ENCODE data around the gene PTPRK. TPM values are rescaled to one million over a fixed set of nuclear protein-coding genes. Genes with fewer than 3 reads are reported as not detected.

Gene PTPRK
- total RNA-seq, 1 experiment from 2014 or later, result 265 TPM

- H3K9me3 Mint-ChIP-seq (ENCODE audit: low read depth, unreplicated experiment), result no peaks in the 10 kb centered on the region
- H3K27ac Mint-ChIP-seq (ENCODE audit: unreplicated experiment), result peak overlapping the region; percentile 92
- intact Hi-C loops (cut with micrococcal nuclease; ENCODE audit: unreplicated experiment), result loop anchor here (5.0 to 10.0 kb wide), 5 partner anchors 34 to 782 kb away; no protein-coding TSS in a partner anchor
- no peak for DNase-seq
- peak overlapping the region; percentile 100 for H3K4me3 Mint-ChIP-seq (ENCODE audit: low read depth, unreplicated experiment)
- CTCF ChIA-PET, result interaction anchor here (0.5 to 2.7 kb wide), 13 partner anchors 8 to 214 kb away, joined by 3 to 8 read pairs (median 4); no protein-coding TSS in a partner anchor
- H3K4me1 Mint-ChIP-seq (ENCODE audit: low read depth, unreplicated experiment), result peaks cover 50% of the 10 kb centered on the region
- peaks cover 72% of the 10 kb centered on the region for H3K36me3 Mint-ChIP-seq (ENCODE audit: insufficient read depth, unreplicated experiment)
- TF ChIP-seq CTCF (IDR thresholded peaks at IDR 0.05; ENCODE audit: unreplicated experiment), result peak; percentile 28
- H3K27me3 Mint-ChIP-seq (ENCODE audit: unreplicated experiment), result no peaks in the 10 kb centered on the region
- no TSS peak for BruUV-seq (replicated peaks)
Observed at GRCh38 chr6:128516514-128516898, 3.9 kb downstream of the PTPRK start.

GRCh38 chr6:128515550-128516513 is 4.6 kb downstream of the PTPRK start:
- Mint-ChIP-seq H3K4me1 (ENCODE audit: low read depth, unreplicated experiment) (peaks cover 56% of the 10 kb centered on the region), H3K27me3 (ENCODE audit: unreplicated experiment) (no peaks in the 10 kb centered on the region), H3K9me3 (ENCODE audit: low read depth, unreplicated experiment) (no peaks in the 10 kb centered on the region), H3K36me3 (ENCODE audit: insufficient read depth, unreplicated experiment) (peaks cover 73% of the 10 kb centered on the region), H3K27ac (ENCODE audit: unreplicated experiment) (peak overlapping the region; percentile 92), H3K4me3 (ENCODE audit: low read depth, unreplicated experiment) (peak overlapping the region; percentile 100)
- CTCF ChIA-PET, result interaction anchor here (0.5 to 2.7 kb wide), 10 partner anchors 8 to 182 kb away, joined by 3 to 8 read pairs (median 4); no protein-coding TSS in a partner anchor
- intact Hi-C loops (cut with micrococcal nuclease; ENCODE audit: unreplicated experiment), result loop anchor here (2.0 to 10.0 kb wide), 7 partner anchors 25 to 781 kb away; no protein-coding TSS in a partner anchor
- DNase-seq, result no peak
- BruUV-seq (replicated peaks), result no TSS peak
- no peak for TF ChIP-seq CTCF (IDR thresholded peaks at IDR 0.05; ENCODE audit: unreplicated experiment)

GRCh38 chr6:128513878-128514277 is 6.5 kb downstream of the PTPRK start:
- no peak for TF ChIP-seq CTCF (IDR thresholded peaks at IDR 0.05; ENCODE audit: unreplicated experiment)
- Mint-ChIP-seq H3K4me1 (ENCODE audit: low read depth, unreplicated experiment) (peaks cover 73% of the 10 kb centered on the region), H3K36me3 (ENCODE audit: insufficient read depth, unreplicated experiment) (peaks cover 62% of the 10 kb centered on the region), H3K27me3 (ENCODE audit: unreplicated experiment) (no peaks in the 10 kb centered on the region), H3K9me3 (ENCODE audit: low read depth, unreplicated experiment) (no peaks in the 10 kb centered on the region), H3K27ac (ENCODE audit: unreplicated experiment) (peak overlapping the region; percentile 95), H3K4me3 (ENCODE audit: low read depth, unreplicated experiment) (peak overlapping the region; percentile 61)
- no TSS peak for BruUV-seq (replicated peaks)
- no peak for DNase-seq
- intact Hi-C loops (cut with micrococcal nuclease; ENCODE audit: unreplicated experiment), result loop anchor here (2.0 to 10.0 kb wide), 5 partner anchors 23 to 779 kb away; no protein-coding TSS in a partner anchor
- CTCF ChIA-PET, result interaction anchor here (1.6 kb wide), 2 partner anchors 14 to 186 kb away, joined by 4 to 5 read pairs; no protein-coding TSS in a partner anchor

GRCh38 chr6:128512296-128512695 is 8.1 kb downstream of the PTPRK start:
- CTCF ChIA-PET, result interaction anchor here (0.8 to 1.6 kb wide), 2 partner anchors 13 to 61 kb away, joined by 3 to 4 read pairs; no protein-coding TSS in a partner anchor
- H3K4me3 Mint-ChIP-seq (ENCODE audit: low read depth, unreplicated experiment), result peak overlapping the region; percentile 61
- peak overlapping the region; percentile 95 for H3K27ac Mint-ChIP-seq (ENCODE audit: unreplicated experiment)
- peaks cover 81% of the 10 kb centered on the region for H3K4me1 Mint-ChIP-seq (ENCODE audit: low read depth, unreplicated experiment)
- no peaks in the 10 kb centered on the region for H3K9me3 Mint-ChIP-seq (ENCODE audit: low read depth, unreplicated experiment)
- BruUV-seq (replicated peaks), result no TSS peak
- intact Hi-C loops (cut with micrococcal nuclease; ENCODE audit: unreplicated experiment), result loop anchor here (5.0 to 10.0 kb wide), 3 partner anchors 90 to 777 kb away; no protein-coding TSS in a partner anchor
- H3K36me3 Mint-ChIP-seq (ENCODE audit: insufficient read depth, unreplicated experiment), result peaks cover 50% of the 10 kb centered on the region
- no peaks in the 10 kb centered on the region for H3K27me3 Mint-ChIP-seq (ENCODE audit: unreplicated experiment)
- DNase-seq, result no peak
- no peak for TF ChIP-seq CTCF (IDR thresholded peaks at IDR 0.05; ENCODE audit: unreplicated experiment)
